ENCODE data around the gene NCAPH2.
A peak's percentile ranks its signal among the peaks of the same experiment; 100 is the strongest.
"Not testable (repeated sequence)": the region's sequence is repeated elsewhere in the genome, so short reads cannot be mapped to it uniquely, and the experiment has no call there.

The NCAPH2 gene

GRCh38 chr22:50531546-50531961 lies 23.5 kb downstream of the NCAPH2 start:
- peak; percentile 58 for DNase-seq

- DNase-seq: no peak
Measured at GRCh38 chr22:50531962-50532674, 24.1 kb downstream of the NCAPH2 start.

- no peak for DNase-seq
Measured at GRCh38 chr22:50532824-50533796, 25.1 kb downstream of the NCAPH2 start.

- not testable (repeated sequence) for DNase-seq
Measured at GRCh38 chr22:50533856-50534711, 26.1 kb downstream of the NCAPH2 start.

- no peak for DNase-seq
Measured at GRCh38 chr22:50535113-50535512, 27.1 kb downstream of the NCAPH2 start.

- DNase-seq: no peak
Measured at GRCh38 chr22:50536226-50536625, 28.2 kb downstream of the NCAPH2 start.

GRCh38 chr22:50537765-50538164 lies 29.7 kb downstream of the NCAPH2 start:
- DNase-seq: no peak

GRCh38 chr22:50540381-50540780 lies 32.4 kb downstream of the NCAPH2 start:
- no peak for DNase-seq

GRCh38 chr22:50541667-50542026 lies 33.6 kb downstream of the NCAPH2 start:
- DNase-seq: not testable (repeated sequence)

GRCh38 chr22:50542416-50542927 lies 34.4 kb downstream of the NCAPH2 start:
- DNase-seq: no peak

- peak; percentile 84 for DNase-seq
Measured at GRCh38 chr22:50544078-50544745, 36.2 kb downstream of the NCAPH2 start.

- DNase-seq: no peak
Measured at GRCh38 chr22:50544746-50545253, 36.8 kb downstream of the NCAPH2 start.

GRCh38 chr22:50545522-50546325 lies 37.7 kb downstream of the NCAPH2 start, which contains the start of gene KLHDC7B:
KLHDC7B (plus strand) TSS chr22:50545899; CDS start chr22:50546244, 345 bp downstream.
- DNase-seq: no peak

- no peak for DNase-seq
Measured at GRCh38 chr22:50546326-50547262, 38.6 kb downstream of the NCAPH2 start.

- no peak for DNase-seq
Measured at GRCh38 chr22:50547263-50547985, 39.4 kb downstream of the NCAPH2 start.

- DNase-seq: peak; percentile 61
Measured at GRCh38 chr22:50548040-50548920, 40.3 kb downstream of the NCAPH2 start.

GRCh38 chr22:50548921-50549790 lies 41.1 kb downstream of the NCAPH2 start:
- no peak for DNase-seq
